GM21423 (cell line): ENCODE measurements around the gene MAOA.
"Not testable (repeated sequence)": the region's sequence is repeated elsewhere in the genome, so short reads cannot be mapped to it uniquely, and the experiment has no call there.

Experiments
- ATAC-seq: cut with Tn5 transposase; IDR thresholded peaks from one replicate; pipeline ENCODE4 v1.9.1; 2021; ENCODE audit warnings: mild to moderate bottlenecking, moderate library complexity; ENCODE audit not compliant: unreplicated experiment

MAOA gene

DNA sequence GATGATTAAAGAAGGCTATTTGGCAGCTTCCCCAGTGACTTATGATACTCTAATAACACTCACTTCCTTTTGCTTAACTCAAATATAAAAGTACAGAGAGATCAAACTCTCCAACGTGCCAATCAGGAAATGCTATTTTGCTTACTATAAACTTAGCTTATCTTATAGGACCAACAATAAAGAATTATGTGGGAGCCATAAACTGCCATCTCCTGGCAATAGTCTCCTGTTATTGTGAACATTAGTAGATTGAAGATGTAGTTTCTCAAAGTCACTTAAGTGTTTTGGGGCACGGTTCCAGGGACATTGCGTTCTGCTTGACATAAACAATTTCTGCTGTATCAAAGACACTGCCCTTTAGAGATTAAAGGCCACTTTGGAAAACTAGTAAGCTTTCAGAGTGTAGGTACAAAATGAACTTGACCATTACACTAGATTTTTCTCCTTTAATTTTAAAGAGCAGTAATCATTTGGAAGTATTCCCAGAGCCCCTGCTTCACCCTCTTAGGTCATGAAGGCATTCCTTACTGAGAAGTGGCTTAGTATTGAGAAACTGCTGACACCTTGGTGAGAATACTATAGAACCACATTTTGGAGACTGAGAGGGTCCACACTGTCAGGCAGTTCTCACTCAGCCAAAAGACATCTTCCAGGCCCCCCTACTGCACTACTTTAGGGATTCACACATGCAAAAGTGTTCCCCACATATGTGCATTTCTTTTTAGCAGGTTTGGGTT is 51.9 kb downstream of the MAOA start:
- no peak for ATAC-seq

DNA sequence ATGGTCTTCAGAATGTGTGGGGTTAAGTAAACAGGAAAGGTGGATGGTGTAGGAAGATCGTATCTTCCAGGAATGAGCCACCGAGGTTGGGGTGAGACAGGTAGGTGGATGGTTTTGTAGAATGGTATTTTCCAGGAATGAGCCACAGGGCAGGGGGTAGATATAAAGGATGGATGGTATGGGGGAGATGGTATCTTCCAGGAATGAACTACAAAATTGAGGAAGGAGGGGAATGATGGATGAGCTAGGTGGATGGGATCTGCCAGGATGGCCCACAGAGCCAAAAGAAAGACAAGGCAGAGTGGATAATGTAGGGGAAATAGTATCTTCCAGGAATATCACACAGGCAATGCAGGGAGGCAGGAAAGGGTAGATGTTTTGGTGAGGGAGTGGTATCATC is 60.0 kb downstream of the MAOA start:
- ATAC-seq = no peak

- ATAC-seq = no peak
These were observed 60.6 kb downstream of the MAOA start for GRCh38 chrX:43716696-43717095.

GRCh38 chrX:43717161-43717560 is 61.1 kb downstream of the MAOA start:
- ATAC-seq = no peak

DNA sequence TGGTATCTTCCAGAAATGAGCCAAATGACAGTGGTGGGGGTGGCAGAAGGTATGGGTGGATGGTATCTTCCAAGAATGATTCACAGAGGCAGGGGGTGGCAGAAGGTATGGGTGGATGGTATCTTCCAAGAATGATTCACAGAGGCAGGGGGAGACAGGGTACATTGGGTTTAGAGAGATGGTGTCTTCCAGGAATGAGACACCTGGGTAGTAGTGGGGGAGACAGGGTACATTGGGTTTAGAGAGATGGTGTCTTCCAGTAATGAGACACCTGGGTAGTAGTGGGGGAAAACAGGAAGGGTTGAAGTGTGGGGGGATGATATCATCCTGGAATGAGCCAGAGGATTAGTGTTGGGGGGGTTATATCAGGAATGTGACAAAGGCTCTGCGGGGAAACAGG is 62.0 kb downstream of the MAOA start:
- ATAC-seq = no peak

GRCh38 chrX:43718546-43718945 is 62.4 kb downstream of the MAOA start:
- ATAC-seq = no peak

GRCh38 chrX:43718956-43719355 is 62.9 kb downstream of the MAOA start:
- no peak for ATAC-seq

GRCh38 chrX:43720082-43720481 is 64.0 kb downstream of the MAOA start:
- ATAC-seq = no peak

DNA sequence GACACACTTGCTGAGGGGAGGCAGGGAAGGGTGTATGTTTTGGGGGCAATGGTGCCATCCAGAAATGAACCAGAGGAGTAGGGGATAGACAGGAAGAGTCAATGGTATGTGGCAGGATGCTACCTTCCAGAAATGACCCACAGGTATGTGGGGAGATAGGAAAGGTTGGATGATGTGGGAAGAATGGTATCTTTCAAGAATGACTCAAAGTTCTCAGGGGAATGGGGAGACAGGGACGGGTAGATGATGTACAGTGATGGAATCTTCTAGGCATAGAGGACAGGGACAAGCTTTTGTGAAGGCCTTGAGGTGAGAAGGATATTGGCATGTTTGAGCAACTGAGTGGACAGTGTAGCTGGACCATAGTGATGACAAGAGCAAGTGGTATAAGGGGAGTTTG is 64.9 kb downstream of the MAOA start:
- no peak for ATAC-seq

DNA sequence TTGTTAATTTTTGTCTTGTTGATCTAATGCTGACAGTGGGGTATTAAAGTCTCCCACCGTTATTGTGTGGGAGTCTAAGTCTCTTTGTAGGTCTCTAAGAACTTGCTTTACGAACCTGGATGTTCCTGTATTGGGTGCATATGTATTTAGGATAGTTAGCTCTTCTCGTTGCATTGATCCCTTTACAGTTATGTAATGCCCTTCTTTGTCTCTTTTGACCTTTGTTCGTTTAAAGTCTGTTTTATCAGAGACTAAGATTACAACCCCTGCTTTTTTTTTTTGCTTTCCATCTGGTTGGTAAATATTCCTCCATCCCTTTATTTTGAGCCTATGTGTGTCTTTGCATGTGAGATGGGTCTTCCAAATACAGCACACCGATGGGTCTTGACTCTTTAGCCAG is 69.1 kb downstream of the MAOA start:
- not testable (repeated sequence) for ATAC-seq

DNA sequence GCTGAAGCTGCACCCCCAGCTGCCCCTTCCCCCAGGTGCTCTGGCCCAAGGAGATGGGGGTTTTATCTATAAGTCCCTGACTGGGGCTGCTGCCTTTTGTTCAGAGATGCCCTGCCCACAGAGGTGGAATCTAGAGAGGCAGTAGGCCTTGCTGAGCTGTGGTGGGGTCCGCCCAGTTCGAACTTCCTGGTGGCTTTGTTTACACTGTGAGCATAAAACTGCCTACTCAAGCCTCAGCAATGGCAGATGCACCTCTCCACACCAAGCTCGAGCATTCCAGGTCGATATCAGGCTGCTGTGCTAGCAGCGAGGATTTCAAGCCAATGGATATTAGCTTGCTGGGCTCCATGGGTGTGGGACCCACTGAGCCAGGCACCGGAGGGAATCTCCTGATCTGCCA is 71.2 kb downstream of the MAOA start:
- ATAC-seq = not testable (repeated sequence)

- no peak for ATAC-seq
These were observed 71.9 kb downstream of the MAOA start for GRCh38 chrX:43728002-43728401.

GRCh38 chrX:43728966-43729365 is 72.9 kb downstream of the MAOA start:
- no peak for ATAC-seq

GRCh38 chrX:43731086-43731485 is 75.0 kb downstream of the MAOA start:
- ATAC-seq = no peak

- no peak for ATAC-seq
These were observed 77.6 kb downstream of the MAOA start for GRCh38 chrX:43733699-43734098.

GRCh38 chrX:43734444-43734843 is 78.3 kb downstream of the MAOA start:
- ATAC-seq = no peak

DNA sequence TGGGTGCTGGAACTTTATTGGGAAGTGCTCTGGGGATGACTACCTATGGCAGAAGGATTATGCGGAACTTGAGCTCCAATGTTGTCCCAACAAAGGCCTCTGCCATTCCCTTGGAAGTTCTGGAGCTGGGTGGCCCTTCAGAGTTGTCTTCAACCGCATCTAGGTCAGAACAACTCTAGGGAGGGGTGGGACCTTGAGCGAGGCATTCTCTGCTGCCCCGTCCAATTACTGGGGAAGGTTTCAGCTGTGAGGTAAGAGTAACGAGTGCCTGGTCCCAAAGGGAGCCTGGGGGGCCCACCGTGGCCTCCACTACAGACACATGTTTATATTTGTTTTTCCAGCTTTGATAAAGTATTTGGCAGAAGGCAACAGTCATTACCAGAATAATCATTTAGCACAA is 79.4 kb downstream of the MAOA start:
- ATAC-seq = no peak

DNA sequence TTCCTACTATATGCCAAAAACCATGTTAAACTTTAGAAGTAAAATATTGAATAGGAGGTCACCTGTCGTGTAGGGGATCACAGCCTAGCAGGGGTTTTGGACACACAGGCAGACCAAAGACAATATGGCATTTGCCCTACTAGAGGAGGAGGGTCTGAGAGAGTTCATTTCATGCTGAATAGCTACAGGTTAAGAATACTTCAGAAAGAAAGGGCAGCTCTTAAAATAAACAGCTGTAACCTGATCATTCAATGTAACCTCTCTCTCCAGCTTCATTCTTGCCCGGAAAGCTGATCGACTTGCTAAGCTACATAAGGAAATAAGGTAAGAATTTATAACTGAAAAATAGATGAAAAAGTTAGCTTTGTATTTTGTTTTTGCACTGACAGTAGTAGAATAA is 79.9 kb downstream of the MAOA start:
- no peak for ATAC-seq

DNA sequence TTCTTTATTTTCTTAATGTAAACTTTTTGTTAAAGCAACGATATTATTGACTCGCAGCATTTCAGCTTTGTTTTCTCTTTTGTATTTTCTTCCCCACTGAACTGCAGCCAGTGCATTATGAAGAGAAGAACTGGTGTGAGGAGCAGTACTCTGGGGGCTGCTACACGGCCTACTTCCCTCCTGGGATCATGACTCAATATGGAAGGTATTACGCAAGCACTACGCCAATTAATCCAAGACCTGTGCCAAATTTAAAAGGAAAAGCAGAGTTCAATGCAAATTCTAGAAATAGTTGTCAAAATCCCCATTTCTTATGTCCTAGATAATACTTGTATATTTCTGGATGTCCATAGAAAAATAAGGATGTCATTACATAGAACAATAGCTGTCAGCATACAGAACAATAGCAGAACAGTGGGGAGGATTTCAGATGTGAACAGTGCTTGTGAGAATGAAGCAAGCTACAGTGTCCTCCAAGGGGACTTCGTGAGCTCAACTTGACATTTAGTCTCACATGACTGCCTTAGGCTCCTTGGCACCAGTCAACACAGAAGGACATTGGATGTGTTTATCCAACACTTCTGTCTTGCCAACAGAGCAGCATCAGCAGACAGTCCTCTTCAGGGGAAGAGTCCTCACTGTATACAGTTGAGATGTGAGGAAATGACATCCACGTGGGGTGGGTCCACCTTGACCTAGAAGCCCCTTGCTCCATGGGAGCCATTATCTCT is 85.9 kb downstream of the MAOA start:
- no peak for ATAC-seq

DNA sequence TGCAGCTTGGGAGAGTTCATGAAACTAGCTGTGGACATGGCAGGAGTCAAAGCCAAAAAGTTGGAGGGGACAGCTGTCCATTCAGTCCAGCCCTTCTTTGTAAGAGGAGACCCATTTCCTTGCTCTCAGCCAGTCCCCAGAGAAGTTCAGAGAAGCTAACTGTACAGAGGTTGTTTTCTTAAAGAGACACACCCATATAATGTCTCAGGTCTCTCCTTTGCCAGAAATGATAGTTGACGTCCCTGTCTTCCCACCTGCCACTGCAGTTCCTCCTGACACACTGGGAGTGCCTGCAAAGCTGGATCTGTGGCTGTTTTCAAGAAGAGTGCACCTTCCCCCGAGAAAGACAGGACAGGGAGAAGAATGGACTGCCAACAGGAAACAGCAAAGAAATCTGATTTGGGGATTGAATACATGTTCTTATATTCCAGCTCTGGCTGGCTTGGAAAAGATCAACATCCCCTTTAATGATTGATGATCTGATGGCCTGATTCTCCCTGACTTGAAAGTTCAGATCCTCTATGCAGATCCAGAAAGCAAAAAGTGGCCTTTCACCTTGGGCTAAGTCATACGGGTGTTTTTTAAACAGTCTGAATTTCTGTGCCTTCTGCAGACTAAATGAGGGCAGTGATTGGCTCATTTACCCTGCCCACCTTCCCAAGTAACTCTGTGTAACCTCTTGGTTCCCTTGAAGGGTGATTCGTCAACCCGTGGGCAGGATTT is 87.2 kb downstream of the MAOA start:
- ATAC-seq = no peak

GRCh38 chrX:43744284-43744683 is 88.2 kb downstream of the MAOA start:
- no peak for ATAC-seq
